SK-N-SH treated with all-trans-retinoic acid at 6 μM for 48 hours (cell line): ENCODE results near the gene POC1A.

ENCODE experiments used
- ESRRG ChIP-seq: fragments of 250-450 bp; sonication (Bioruptor Pico); IDR thresholded peaks from 2 replicates; pipeline ENCODE4 v1.6.1; 2021; ENCODE audit warnings: mild to moderate bottlenecking
- ISL1 ChIP-seq: fragments of 250-450 bp; sonication (Bioruptor Pico); IDR thresholded peaks from 2 replicates; pipeline ENCODE4 v2.1.2; 2022; ENCODE audit warnings: mild to moderate bottlenecking, moderate library complexity
- PPARA ChIP-seq: fragments of 250-450 bp; sonication (Bioruptor Pico); IDR thresholded peaks from 2 replicates; pipeline ENCODE4 v1.5.0; 2020; ENCODE audit warnings: mild to moderate bottlenecking, borderline replicate concordance
- ZFP3 ChIP-seq: fragments of 250-450 bp; sonication (Bioruptor Pico); IDR thresholded peaks from 2 replicates; pipeline ENCODE4 v1.5.0; 2020; ENCODE audit warnings: mild to moderate bottlenecking, moderate library complexity
- TF ChIP-seq, protein P1 (sequence below): fragments of 250-450 bp; sonication (Bioruptor Pico); IDR thresholded peaks from 2 replicates; pipeline ENCODE4 v1.5.1; 2020; ENCODE audit warnings: low read depth, mild to moderate bottlenecking, moderate library complexity
- TF ChIP-seq, protein P2 (sequence below): fragments of 250-450 bp; sonication (Bioruptor Pico); IDR thresholded peaks from 2 replicates; pipeline ENCODE4 v1.8.0; 2020; ENCODE audit warnings: mild to moderate bottlenecking, moderate library complexity, borderline replicate concordance
- TF ChIP-seq, protein P3 (sequence below): fragments of 250-450 bp; sonication (Bioruptor Pico); IDR thresholded peaks from 2 replicates; pipeline ENCODE4 v1.5.0; 2020; ENCODE audit warnings: mild to moderate bottlenecking, moderate library complexity

DNA sequence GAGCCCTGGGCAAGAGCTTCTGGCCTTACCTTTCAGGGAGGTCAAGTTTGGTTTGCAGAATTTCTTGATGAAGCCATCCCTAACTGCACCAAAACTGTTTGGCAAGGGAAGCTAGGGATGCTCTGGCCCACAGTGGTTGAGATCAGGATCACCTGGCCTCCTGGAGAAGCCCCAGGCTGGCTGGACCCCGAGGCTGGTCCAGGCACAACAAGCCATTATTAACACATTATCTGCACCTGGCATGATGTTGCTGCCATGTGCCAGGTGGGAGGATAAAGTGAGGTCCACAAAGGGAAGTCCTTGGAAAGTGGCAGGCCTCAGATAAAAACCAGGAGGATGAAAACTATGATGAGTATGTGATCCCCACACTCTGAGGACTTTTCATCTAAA, 62.0 kb downstream of the POC1A start:
- TF ChIP-seq ESRRG (CRISPR knock-in tag): no peak
- TF ChIP-seq ISL1: no peak
- TF ChIP-seq PPARA (CRISPR knock-in tag): no peak
- no peak for TF ChIP-seq ZFP3
- TF ChIP-seq, protein P1, sequence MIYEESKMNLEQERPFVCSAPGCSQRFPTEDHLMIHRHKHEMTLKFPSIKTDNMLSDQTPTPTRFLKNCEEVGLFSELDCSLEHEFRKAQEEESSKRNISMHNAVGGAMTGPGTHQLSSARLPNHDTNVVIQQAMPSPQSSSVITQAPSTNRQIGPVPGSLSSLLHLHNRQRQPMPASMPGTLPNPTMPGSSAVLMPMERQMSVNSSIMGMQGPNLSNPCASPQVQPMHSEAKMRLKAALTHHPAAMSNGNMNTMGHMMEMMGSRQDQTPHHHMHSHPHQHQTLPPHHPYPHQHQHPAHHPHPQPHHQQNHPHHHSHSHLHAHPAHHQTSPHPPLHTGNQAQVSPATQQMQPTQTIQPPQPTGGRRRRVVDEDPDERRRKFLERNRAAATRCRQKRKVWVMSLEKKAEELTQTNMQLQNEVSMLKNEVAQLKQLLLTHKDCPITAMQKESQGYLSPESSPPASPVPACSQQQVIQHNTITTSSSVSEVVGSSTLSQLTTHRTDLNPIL (CRISPR knock-in tag): no peak
- TF ChIP-seq, protein P2, sequence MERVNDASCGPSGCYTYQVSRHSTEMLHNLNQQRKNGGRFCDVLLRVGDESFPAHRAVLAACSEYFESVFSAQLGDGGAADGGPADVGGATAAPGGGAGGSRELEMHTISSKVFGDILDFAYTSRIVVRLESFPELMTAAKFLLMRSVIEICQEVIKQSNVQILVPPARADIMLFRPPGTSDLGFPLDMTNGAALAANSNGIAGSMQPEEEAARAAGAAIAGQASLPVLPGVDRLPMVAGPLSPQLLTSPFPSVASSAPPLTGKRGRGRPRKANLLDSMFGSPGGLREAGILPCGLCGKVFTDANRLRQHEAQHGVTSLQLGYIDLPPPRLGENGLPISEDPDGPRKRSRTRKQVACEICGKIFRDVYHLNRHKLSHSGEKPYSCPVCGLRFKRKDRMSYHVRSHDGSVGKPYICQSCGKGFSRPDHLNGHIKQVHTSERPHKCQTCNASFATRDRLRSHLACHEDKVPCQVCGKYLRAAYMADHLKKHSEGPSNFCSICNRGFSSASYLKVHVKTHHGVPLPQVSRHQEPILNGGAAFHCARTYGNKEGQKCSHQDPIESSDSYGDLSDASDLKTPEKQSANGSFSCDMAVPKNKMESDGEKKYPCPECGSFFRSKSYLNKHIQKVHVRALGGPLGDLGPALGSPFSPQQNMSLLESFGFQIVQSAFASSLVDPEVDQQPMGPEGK: no peak
- TF ChIP-seq, protein P3, sequence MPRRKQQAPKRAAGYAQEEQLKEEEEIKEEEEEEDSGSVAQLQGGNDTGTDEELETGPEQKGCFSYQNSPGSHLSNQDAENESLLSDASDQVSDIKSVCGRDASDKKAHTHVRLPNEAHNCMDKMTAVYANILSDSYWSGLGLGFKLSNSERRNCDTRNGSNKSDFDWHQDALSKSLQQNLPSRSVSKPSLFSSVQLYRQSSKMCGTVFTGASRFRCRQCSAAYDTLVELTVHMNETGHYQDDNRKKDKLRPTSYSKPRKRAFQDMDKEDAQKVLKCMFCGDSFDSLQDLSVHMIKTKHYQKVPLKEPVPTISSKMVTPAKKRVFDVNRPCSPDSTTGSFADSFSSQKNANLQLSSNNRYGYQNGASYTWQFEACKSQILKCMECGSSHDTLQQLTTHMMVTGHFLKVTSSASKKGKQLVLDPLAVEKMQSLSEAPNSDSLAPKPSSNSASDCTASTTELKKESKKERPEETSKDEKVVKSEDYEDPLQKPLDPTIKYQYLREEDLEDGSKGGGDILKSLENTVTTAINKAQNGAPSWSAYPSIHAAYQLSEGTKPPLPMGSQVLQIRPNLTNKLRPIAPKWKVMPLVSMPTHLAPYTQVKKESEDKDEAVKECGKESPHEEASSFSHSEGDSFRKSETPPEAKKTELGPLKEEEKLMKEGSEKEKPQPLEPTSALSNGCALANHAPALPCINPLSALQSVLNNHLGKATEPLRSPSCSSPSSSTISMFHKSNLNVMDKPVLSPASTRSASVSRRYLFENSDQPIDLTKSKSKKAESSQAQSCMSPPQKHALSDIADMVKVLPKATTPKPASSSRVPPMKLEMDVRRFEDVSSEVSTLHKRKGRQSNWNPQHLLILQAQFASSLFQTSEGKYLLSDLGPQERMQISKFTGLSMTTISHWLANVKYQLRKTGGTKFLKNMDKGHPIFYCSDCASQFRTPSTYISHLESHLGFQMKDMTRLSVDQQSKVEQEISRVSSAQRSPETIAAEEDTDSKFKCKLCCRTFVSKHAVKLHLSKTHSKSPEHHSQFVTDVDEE (CRISPR knock-in tag): no peak
